Measurements from ENCODE around the gene HSDL2.
"Not testable (repeated sequence)": the region's sequence is repeated elsewhere in the genome, so short reads cannot be mapped to it uniquely, and the experiment has no call there.

HSDL2 gene

DNA sequence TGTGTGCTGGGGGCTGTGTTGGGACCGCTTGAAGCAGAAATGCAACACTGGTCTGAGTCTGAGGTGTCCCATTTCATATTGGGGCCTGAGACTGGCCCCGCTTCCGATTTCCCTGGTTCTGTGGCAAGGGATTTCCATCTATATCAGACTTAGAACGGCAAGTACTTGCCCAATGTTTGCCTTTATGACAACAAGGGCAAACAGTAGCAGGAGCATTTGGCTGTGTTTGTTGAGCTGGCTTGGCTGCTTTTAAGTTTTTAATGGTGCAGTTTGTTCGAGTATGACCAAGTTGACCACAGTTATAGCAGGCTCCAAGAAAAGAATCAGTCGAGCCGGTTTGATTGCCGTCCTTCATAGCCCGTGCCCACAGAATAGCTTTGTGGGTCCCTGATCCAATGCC, 17.0 kb downstream of the HSDL2 start:
- DNase-seq (ENCODE audit: low read depth, low spot score) = no peak

DNA sequence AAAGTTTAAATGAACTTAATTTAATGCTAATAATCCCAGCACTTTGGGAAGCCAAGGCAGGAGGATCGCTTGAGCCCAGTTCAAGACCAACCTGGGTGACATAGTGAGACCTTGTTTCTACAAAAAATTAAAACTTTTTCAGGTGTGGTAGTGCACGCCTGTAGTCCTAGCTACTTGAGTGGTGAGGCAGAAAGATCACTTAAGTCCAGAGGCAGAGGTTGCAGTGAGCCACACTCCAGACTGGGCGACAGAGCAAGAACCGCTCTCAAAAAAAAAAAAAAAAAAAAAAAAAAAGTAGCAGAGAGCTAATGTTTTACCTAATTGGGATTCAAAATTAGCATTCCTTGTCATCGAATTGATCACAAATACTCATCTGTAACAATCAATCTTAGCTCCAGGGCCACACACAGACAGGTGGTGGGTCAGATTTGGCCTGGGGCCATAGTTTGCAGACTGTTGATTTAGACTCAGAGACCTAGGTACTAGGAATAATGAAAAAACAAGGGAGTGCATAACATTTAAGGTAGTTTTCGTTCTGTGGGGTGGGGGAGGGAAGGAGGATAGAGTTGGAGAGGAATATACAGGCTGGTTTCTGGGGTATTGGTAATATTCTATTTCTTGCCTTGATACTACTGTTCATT, 21.4 kb downstream of the HSDL2 start:
- DNase-seq (ENCODE audit: low read depth, low spot score) = no peak

- no peak for DNase-seq (ENCODE audit: low read depth, low spot score)
Observed at GRCh38 chr9:112403614-112404201, 23.8 kb downstream of the HSDL2 start.

DNA sequence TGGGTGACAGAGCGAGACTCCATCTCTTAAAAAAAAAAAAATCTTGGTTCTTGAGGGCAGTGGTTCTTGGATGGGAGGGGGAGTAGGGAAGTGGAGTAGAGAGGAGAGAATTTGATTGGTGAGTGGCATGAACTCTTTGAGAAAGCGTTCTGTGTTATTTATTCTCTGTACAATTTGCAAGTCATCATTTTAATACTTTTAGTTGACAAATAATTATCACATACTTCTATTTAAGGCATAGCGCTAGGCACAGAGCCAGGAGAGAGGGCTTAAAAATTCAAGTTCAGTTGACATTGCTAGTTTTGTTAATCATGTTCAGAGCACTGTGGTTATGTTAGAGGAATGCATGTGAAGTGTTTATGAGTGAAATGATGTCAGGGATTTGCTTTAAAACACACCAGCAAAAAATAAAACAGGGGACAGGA, 24.6 kb downstream of the HSDL2 start:
- DNase-seq (ENCODE audit: low read depth, low spot score) = peak; percentile 59

DNA sequence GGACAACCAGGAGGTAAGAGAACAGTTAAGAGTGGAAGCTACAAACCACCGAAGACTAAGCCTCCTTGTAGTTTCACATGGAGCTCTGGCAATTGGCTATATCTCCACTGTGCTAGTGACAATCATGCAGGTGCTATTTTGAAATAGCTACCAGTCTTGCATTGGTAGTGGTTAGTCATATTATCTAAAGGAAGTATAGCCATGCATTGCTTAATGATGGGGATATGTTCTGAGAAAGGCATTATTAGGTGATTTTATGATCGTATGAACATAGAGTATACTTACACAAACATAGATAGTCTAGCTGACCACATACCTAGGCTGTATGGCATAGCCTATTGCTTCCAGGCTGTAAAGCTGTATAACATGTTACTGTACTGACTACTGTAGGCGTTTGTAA, 28.4 kb downstream of the HSDL2 start:
- no peak for DNase-seq (ENCODE audit: low read depth, low spot score)

GRCh38 chr9:112408819-112409218, 28.9 kb downstream of the HSDL2 start:
- no peak for DNase-seq (ENCODE audit: low read depth, low spot score)

DNA sequence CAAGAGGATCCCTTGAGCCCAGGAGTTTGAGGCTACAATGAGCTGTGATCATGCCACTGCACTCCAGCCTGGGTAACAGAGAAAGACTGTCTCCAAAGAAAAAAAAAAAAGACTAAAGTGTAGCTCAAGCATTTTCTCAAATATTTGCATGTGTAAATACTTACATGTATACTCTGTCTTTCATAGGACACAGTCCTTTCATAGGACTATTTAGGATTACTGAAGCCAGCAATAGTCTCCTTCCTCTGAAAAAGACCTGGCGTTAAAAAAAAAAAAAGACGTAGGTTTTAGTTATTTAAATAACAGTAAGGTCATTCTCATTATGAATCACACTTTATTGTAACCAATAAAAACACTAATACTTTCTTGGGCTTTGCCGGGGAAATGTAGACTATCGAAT, 29.9 kb downstream of the HSDL2 start:
- DNase-seq (ENCODE audit: low read depth, low spot score) = no peak

- no peak for DNase-seq (ENCODE audit: low read depth, low spot score)
Observed at GRCh38 chr9:112411626-112412027, 31.7 kb downstream of the HSDL2 start.

DNA sequence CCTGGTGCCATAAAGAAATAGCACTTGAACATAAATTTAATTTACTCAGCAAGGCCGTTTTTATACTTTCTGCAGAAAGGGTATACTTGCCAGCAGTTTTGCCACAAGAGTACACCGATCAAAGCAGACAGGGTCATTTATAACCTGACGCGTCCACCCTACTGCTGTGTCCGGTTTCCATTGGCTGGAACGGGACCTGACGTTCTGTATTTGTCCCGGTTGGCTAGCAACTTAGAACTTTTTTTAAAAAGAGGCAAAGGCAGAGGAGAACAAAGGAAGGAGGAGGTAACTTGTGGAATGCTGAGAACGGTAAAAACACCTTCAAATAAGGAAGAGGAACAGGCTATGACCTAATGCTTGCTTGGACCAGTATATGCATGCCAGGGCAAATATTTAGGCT, 33.8 kb downstream of the HSDL2 start:
- DNase-seq (ENCODE audit: low read depth, low spot score) = not testable (repeated sequence)

GRCh38 chr9:112420208-112420607, 40.3 kb downstream of the HSDL2 start:
- no peak for DNase-seq (ENCODE audit: low read depth, low spot score)

GRCh38 chr9:112421771-112422222, 41.9 kb downstream of the HSDL2 start:
- DNase-seq (ENCODE audit: low read depth, low spot score) = no peak

- no peak for DNase-seq (ENCODE audit: low read depth, low spot score)
Observed at GRCh38 chr9:112422417-112423148, 42.7 kb downstream of the HSDL2 start.

DNA sequence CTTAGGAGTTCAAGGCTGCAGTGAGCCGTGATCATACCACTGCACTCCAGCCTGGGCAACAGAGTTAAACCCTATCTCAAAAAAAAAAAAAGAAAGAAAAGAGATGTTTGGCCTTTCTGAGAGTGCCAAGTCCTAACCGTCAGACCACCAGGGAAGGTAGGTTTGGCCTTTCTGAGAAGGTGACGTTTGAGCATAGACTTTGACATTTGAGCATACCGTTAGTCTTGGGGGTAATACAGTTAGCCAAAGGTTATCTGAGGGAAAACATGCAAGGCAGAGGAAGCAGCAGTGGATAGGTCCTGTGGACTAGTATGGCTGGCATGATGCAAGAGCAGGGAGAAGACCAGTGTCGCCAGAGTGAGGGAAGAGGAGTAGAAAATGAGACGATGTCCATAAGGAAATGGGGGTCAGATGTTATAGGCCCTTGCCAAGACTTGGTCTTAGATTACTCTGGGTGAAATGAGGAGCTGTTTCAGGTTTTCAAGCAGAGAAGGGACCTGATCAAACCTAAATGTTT, 50.2 kb downstream of the HSDL2 start:
- DNase-seq (ENCODE audit: low read depth, low spot score) = no peak

DNA sequence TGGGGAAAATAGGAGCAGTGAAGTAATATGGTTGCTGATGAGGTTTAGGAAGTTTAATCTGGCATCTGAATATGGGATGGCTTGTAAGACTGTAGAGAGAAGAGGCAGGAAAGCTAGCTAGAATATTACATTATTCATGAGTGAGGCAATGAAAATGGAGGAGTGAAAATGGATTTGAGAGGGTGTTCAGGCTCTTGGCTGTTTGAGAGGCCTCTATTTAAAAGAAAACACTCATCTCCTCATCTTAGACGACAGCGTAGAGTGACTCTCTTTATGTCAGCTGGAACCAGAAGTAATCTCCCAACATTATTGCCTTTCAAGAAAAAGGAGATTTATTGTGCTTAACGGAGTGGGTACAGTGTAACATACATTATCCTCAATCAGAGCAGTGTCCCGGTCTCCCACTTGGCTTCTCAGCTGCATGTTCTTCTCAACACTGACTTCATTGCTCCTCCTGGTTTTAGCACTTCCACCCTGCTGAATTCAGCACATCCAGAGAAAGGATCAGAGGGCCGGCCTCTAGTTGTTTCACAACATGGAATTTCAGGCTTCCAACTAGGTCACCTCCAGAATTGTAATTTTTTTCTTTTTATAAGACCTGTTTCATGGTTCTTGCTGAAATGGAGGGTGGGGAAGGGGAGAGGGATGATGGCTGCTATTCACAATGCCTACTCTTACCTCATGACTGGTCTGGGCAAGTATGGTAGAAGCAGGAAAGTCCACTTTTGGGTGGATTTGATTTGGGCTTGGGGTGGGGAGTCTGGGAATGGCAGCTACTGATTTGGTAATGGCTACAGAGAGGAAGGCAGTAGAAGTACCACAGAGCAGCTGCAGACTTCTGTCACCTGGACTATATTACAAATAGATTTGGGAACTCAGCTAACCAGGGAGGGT, 53.8 kb downstream of the HSDL2 start:
- DNase-seq (ENCODE audit: low read depth, low spot score) = no peak

GRCh38 chr9:112434487-112434886, 54.6 kb downstream of the HSDL2 start:
- DNase-seq (ENCODE audit: low read depth, low spot score) = no peak

- DNase-seq (ENCODE audit: low read depth, low spot score) = no peak
Observed at GRCh38 chr9:112437406-112437805, 57.5 kb downstream of the HSDL2 start.

- DNase-seq (ENCODE audit: low read depth, low spot score) = no peak
Observed at GRCh38 chr9:112439171-112439570, 59.3 kb downstream of the HSDL2 start.

- no peak for DNase-seq (ENCODE audit: low read depth, low spot score)
Observed at GRCh38 chr9:112439825-112440224, 59.9 kb downstream of the HSDL2 start.

DNA sequence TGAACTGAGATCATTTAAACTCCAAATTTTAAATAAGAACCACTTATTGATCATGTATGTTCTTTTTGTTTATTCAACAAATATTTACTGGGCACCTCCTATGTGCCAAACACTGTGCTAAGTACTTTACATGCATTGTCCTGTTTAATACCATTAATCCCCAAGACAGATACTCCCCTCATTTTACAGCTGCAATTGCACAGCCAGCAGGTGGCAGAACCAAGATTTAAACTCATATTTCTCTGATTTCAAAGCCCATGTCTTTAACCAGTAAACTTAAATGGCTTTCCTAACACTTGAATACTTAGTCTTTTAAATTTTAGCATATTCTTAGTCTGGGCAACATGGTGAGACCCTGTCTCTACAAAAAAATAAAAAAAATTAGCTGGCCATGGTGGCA, 63.3 kb downstream of the HSDL2 start:
- peak; percentile 30 for DNase-seq (ENCODE audit: low read depth, low spot score)

GRCh38 chr9:112443636-112444035, 63.7 kb downstream of the HSDL2 start:
- DNase-seq (ENCODE audit: low read depth, low spot score) = no peak

- no peak for DNase-seq (ENCODE audit: low read depth, low spot score)
Observed at GRCh38 chr9:112445196-112445595, 65.3 kb downstream of the HSDL2 start.

DNA sequence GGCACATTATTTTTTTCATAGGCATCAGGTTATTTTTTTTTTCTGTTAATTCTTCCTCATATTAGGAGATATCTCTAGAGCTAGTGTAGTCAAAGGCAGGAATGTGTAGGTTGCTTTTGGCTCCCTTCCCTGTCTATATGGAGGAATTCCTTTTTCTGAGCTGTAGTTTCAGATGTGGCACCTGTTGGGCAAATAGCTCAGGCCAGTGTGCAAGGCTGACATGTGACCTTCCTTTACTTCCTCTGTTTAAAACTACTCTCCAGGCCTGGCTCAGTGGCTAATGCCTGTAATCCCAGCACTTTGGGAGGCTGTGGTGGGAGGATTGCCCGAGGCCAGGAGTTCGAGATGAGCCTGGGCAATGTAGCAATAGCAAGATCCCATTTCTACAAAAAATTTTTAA, 66.2 kb downstream of the HSDL2 start:
- DNase-seq (ENCODE audit: low read depth, low spot score) = no peak

Measured in astrocyte of the hippocampus (primary cell).